Neutrophil (primary cell): ENCODE measurements around the gene THUMPD3.

ENCODE experiments used
- H3K27ac ChIP-seq: fragments of 200-600 bp; sonication (generic); 2 replicates; pipeline ENCODE4 v1.5.1; 2016; ENCODE audit warnings: mild to moderate bottlenecking, moderate library complexity
- H3K27me3 ChIP-seq: fragments of 200-600 bp; sonication (generic); 2 replicates; pipeline ENCODE4 v1.6.0; 2016; ENCODE audit warnings: mild to moderate bottlenecking
- H3K36me3 ChIP-seq: fragments of 200-600 bp; sonication (generic); 2 replicates; pipeline ENCODE4 v1.5.1; 2017
- H3K4me1 ChIP-seq, 2 experiments: fragments of 200-600 bp in 1 of 2; sonication (generic) in 1 of 2; 1 replicate in 1 of 2; 2 replicates in 1 of 2; pipeline versions ENCODE4 v1.5.1 to v1.6.1; 2013 to 2016; ENCODE audit warnings: low read depth in 1 of 2, low read length in 1 of 2, mild to moderate bottlenecking in 1 of 2, moderate library complexity in 1 of 2; ENCODE audit not compliant: control insufficient read depth in 1 of 2, insufficient read depth in 1 of 2
- H3K4me3 ChIP-seq, 2 experiments: fragments of 200-600 bp in 1 of 2; sonication (generic) in 1 of 2; 1 replicate in 1 of 2; 2 replicates in 1 of 2; pipeline ENCODE4 v1.5.1; 2013 to 2016; ENCODE audit warnings: low read depth in 1 of 2, low read length in 1 of 2, mild to moderate bottlenecking in 1 of 2, moderate library complexity in 1 of 2
- H3K9me3 ChIP-seq: fragments of 200-600 bp; sonication (generic); 2 replicates; pipeline ENCODE4 v1.5.1; 2016
- CTCF ChIP-seq: fragments of 200-600 bp; sonication (generic); IDR thresholded peaks from 2 replicates; pipeline ENCODE4 v1.5.1; 2016; ENCODE audit warnings: antibody characterized with exemption

The THUMPD3 gene

DNA sequence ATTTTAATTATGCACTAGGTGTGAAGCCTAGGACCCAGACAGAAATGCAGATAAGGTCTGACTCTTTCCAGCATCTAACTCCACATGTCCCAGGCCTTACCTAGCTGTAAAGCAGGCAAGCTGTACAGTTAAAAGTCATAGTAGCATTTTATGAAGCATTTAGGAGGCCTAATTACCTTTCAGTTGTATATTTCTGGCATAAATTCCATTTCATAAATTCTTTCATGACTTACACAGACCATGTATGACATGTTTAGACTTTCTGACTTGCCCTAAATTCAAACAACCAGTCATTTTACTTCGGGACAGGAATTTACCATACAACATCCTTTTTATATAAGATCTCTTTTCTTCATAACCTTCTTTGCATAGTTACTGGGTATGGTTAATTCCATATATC, 35.3 kb upstream of the THUMPD3 start:
- no peak for TF ChIP-seq CTCF
- H3K27me3 ChIP-seq: no peaks in the 10 kb centered on the region

DNA sequence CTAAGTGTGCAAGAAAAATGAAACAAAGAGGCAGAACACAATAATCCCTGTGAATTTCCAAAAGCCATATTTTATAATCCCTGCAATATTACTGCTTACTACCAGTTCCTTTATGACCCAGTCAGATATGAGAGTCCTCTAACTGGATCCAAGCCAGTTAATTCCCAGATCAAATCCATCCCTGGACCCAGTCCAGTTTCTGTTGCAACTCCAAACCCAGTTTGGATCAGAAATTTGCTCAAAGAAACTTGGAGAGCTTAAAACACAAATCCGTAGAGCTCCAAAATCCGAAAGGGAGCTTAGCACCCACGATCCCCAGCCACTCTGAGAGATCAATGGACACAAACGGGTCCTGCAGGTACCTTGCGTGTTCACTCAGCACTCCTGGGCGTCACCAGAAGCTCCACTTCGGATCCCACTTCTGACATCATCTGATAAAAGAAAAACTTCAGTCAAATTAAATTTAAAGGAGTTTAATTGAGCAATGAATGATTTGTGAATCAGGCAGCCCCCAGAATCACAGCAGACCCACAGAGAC, 32.6 kb upstream of the THUMPD3 start:
- no peak overlapping the region for H3K27ac ChIP-seq
- H3K27me3 ChIP-seq: no peaks in the 10 kb centered on the region
- H3K4me3 ChIP-seq: no peak overlapping the region
- no peaks in the 10 kb centered on the region for H3K4me1 ChIP-seq
- no peak for TF ChIP-seq CTCF
- H3K9me3 ChIP-seq: no peaks in the 10 kb centered on the region
- no peaks in the 10 kb centered on the region for H3K36me3 ChIP-seq

More for the DNA sequence above, 35.3 kb upstream of the THUMPD3 start:
- H3K4me1 ChIP-seq: no peaks in the 10 kb centered on the region
- no peak overlapping the region for H3K27ac ChIP-seq
- H3K4me3 ChIP-seq: no peak overlapping the region
- no peaks in the 10 kb centered on the region for H3K36me3 ChIP-seq
- H3K9me3 ChIP-seq: no peaks in the 10 kb centered on the region

DNA sequence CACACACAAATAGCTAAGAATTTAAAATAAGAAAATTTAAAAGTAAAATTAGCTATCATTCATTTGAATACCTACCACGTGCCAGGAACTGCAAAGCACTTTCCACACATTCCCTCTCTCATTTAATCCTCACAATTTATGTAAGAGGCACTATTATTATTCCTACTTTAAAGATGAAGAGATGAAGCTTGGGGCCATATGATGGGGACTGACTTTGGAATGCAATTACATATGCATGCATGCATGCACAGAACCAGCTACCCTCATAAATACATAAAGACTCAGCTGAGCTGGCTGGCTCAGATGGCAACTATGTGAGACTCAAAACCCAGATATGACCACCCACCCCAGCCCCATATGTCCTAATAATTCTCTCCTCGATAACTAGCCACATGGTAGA, 31.7 kb upstream of the THUMPD3 start:
- Histone ChIP-seq H3K4me1 (no peaks in the 10 kb centered on the region), H3K36me3 (no peaks in the 10 kb centered on the region), H3K27me3 (no peaks in the 10 kb centered on the region), H3K27ac (no peak overlapping the region), H3K4me3 (no peak overlapping the region), H3K9me3 (no peaks in the 10 kb centered on the region)
- TF ChIP-seq CTCF: no peak

DNA sequence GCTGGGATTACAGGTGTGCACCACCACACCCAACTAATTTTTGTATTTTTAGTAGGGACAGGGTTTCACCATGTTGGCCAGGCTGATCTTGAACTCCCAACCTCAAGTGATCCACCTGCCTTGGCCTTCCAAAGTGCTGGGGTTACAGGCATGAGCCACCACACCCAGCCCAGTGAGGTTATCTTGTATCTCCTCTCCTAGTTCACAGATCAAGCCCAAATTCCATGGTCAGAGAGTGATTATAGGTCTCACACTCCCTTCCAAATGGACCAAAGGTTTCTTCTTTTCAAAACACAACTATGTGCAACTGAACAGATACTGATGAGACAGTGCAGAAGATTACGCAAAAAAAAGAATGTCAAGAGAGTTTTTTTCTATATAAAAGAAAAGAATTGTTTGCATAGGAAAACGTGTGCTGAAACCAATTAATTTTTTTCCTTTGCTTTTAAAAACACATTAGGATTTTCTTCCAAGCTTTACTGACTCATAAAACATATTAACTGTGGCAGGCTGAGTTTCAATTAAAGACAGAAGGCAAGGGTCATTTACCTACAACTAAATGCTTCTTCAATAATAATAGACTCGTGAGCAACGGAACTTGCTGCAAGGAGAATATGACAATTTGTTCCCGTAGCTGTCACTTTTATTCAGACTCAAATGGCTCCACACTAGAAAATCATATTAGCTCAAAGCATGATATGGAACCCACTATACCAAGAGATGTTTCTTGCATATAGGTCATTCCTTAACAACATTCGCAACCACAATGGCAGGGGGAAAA, 30.4 kb upstream of the THUMPD3 start:
- TF ChIP-seq CTCF: no peak
- Histone ChIP-seq H3K36me3 (no peaks in the 10 kb centered on the region), H3K4me3 (no peak overlapping the region), H3K27me3 (no peaks in the 10 kb centered on the region), H3K27ac (no peak overlapping the region), H3K4me1 (no peaks in the 10 kb centered on the region), H3K9me3 (no peaks in the 10 kb centered on the region)

GRCh38 chr3:9339761-9340471, 22.9 kb upstream of the THUMPD3 start:
- no peak overlapping the region for H3K27ac ChIP-seq

More at GRCh38 chr3:9339761-9340471, 22.9 kb upstream of the THUMPD3 start:
- no peaks in the 10 kb centered on the region for H3K36me3 ChIP-seq
- H3K4me1 ChIP-seq: no peaks in the 10 kb centered on the region
- no peaks in the 10 kb centered on the region for H3K9me3 ChIP-seq
- no peak overlapping the region for H3K4me3 ChIP-seq
- no peaks in the 10 kb centered on the region for H3K27me3 ChIP-seq
- TF ChIP-seq CTCF: no peak
